Activated T-helper 1 cell treated with Interleukin-2 at 50 U/mL for 16 hours (primary cell): ENCODE measurements around the gene DSCAML1.

Experiments
- DNase-seq: peaks from one replicate; pipeline ENCODE4 v3.0.0-alpha.2; 2020; ENCODE audit warnings: low read depth

Gene DSCAML1

GRCh38 chr11:117720061-117720511, 76.9 kb downstream of the DSCAML1 start:
- DNase-seq = no peak

GRCh38 chr11:117719480-117719879, 77.5 kb downstream of the DSCAML1 start:
- no peak for DNase-seq

DNA sequence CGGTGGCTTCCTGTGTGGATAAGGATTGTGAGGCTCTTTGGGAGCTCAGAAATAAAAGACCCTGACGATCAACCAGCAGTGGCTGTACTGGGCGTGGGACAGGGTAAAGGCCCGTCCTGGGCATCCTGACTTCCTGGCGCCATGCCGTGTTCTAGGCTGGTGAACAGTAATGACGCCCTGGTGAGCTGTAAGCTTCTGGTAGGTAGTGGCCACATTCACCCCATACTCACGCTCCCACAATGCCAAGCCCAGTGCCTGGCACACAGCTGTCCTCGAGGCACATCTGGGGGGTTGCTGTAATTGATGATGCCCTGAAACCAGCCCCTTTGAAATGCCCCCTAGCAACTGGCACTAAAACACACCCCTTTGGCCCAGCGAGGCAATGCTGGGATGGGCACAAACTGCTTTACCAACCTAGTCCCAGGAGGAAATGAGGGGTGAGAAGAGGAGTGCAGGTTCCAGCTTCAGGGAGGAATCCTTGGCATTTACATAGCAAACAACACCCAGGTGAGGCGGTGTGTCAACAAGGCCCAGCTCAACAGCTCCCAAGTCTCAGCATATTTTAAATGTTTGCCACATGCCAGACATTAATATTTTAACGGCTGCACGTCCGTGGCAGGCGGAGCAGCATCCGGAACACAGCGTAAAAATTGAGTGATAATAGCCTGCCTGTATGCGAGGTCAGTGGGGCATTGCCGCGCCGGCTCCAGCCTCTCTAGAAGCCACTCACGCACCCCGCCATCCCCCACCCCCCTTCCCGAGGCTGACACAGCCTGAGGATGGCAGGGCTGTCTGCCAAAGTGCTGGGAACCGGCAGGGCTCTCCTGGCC, 79.3 kb downstream of the DSCAML1 start:
- DNase-seq = no peak

DNA sequence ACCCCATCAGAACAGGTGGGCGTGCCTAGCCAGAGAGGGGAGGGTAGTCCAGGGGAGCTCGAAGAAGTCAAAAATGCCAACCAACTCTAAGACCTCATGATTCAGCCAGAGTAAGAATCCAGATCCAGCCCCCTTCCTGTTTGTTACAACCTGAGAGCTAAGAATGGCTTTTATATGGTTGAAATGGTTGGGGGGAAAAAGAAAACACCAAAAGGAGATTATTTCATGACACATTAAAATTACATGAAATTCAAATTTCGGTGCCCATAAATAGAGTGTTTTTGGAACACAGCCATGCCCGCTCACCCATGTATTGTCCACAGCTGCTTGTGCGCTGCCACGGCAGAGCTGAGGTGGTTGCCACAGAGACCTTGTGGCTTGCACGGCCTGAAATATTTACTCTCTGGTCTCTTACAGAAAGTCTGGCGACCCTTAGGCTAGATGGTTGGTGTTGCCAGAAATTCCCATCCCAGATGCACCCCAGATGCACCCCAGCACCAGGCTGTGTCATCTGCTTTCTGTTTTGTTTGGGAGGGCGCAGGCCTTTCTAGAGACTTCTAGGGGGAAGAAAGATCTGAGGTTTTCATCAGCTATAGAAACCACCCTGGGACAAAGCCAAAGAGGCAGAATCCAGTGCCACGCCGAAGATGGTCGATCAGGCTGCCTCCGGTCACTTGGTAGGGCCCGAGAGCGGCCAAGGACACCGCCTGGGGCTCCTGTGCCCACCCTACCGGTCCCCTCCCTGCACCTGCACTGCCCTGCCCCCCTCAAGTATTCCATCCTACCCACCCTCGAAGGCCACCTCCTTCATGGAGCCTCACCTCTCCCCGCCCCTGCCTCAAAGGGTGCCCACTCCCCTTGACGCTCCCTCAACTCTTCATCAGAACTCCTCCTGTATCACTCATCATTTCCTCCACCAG, 80.2 kb downstream of the DSCAML1 start:
- no peak for DNase-seq

GRCh38 chr11:117715801-117716200, 81.2 kb downstream of the DSCAML1 start:
- DNase-seq = no peak

DNA sequence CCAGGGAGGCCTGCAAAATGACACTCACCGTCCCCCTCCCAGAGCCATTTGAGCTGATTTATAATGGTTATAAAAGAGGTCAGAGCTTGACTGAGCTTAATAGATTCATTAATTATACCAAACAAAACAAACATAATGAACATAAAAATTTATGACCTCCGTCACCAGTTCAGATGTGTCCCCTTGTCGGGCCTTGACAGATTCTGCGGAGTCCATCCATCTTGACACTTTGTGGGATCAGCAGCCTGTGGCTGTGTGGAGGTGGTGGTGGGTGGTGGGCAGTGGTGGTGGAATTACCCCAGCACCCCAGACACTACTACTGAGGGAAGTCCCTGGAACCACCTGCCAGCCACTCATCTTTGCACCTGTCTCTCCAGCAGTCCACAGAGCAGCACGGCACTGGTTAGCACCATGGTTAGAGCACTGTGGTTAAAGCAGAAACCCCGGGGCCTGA, 83.5 kb downstream of the DSCAML1 start:
- DNase-seq = no peak

- no peak for DNase-seq
Measured at GRCh38 chr11:117712530-117712929, 84.5 kb downstream of the DSCAML1 start.

- DNase-seq = no peak
Measured at GRCh38 chr11:117711331-117711730, 85.7 kb downstream of the DSCAML1 start.

DNA sequence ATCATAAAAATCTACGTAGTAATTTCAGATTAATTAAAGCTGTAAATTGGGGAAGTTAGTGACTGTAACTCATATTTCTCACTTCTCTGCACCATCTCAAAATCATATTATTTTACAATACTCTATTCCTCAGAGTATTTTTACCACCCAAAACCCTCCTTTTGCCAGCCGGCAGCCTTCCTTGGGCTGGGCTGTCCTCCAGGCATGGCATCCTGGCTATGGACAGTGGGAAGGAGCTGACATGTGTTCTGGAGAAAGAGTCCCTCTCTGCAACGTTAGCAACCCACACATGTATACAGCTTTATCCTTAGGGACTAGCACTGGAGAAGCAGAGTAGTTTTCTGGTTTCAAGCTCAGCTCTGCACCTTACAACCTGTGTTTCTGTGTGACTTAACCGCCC, 86.8 kb downstream of the DSCAML1 start:
- no peak for DNase-seq

DNA sequence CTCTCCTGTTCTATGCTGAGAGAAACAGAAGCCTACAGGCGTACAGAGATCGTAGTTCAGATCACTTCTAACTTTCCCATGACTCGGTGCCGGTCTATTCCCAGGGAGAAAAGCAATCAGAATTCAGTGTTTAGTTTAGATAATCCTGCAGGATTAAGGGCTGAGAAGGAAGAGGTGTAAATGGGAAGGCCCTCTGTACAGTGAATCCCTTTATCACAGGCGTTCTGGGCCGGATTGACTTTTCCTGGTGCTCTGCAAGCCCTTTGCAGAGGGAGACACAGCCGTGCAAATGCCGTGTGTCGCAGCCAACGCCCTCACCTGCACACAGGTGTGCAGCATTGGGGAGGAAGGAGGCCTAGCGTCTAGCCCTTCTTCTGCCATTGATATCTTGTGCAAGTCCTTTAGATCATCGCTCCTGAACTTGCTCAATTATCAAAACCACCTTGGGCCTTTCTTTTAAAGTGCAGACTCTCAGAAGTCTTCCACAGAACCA, 90.6 kb downstream of the DSCAML1 start:
- DNase-seq = no peak

DNA sequence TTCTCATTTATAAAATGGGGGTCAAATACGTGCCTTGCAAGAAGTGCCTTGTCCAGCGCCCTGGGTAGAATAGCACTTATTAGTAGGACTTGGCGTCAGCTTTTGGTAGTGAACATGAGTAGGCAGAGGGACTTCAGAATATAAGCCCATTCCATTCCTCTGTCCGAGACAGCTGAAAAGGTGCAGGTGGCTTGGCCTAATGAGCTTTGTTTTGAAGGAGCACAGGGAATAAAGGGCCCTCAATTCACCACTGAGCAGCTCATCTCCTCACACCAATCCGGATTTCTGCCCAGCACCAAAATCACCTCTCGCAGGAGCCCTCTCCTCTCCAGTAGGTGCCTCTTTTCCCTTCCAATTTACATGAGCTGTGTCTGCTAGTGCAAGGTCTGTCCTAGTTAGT, 91.2 kb downstream of the DSCAML1 start:
- DNase-seq = no peak

DNA sequence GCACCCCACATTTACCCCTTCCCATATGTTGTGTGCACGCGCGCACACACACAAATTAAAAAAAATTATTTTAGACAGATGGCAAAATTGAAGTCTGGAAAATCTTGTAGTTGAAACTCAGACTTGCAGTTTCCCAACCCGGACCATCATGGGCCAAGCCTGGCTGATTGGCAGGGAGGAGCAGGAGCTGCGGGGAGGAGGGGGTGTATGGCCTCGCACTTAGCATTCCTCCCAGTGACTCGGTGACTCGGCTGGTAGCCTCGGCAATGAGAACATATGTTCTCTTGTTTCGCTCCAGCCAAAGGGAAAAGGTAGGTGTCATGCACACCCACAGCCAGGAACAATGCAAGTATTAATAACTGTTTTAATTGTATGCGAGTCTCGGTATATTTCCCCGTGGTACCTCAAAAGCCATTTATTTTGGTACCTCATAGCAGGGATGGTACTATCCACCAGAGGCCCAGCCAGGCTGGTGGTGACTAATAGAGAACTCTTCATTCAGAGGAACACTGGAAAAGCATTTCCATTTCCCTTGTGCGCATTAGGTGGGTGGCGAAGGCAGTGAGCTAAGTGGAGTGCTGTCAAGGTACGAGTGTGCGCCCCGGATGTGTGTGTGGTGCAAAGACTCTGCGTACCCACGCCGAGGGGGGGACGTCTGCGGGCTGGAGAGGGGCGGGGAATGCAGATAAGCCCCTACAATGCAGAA, 92.5 kb downstream of the DSCAML1 start:
- DNase-seq = no peak

DNA sequence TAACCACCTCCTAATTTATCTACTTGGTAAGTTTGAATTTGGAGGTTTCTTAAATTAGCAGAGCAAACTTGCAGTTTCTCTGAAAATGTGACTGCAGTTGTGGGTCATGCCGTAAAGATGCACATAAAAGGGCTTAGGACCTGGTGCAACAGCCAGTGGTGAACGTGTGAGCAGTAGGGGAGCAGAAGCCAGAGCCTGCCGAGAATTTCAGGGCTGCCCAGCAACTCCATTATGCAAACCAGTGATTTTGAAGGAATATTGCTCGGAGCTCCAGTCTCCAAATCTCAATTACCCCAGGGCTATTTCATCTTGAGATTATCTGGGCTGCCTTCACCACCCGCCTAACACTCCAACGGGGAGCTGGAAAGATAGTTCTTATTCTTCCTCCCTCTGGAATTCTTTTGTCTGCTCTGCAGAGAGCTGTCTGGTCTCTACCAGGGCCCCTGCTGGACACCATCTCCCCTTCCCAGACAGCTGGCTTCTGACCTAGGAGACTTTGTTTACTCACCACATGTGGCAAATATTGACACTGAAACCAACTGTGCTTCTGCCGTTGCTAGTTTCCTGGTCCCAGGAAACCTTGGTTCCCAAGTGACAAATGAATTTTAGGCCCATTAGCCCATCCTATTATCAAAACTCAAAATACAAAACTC, 93.9 kb downstream of the DSCAML1 start:
- DNase-seq = no peak

- no peak for DNase-seq
Measured at GRCh38 chr11:117701781-117702180, 95.2 kb downstream of the DSCAML1 start.

DNA sequence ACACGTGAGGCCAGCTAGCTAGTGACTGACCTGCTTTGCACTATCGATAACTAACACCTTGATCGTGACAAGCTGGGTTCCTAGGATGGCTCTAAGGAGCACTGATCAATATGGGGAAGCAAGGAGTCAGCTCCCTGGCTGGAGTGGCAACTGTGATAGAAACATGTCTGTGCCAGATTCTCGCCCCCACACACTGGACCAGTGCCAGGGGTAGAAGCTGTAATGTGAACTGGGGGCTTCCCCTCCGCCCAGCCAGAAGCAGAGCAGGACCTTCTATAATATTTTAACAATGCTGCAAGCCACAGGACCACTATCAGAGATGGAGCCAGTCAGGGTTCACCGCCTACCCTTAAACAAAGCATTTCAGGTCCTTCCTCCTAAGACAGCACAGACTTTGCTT, 96.5 kb downstream of the DSCAML1 start:
- no peak for DNase-seq

DNA sequence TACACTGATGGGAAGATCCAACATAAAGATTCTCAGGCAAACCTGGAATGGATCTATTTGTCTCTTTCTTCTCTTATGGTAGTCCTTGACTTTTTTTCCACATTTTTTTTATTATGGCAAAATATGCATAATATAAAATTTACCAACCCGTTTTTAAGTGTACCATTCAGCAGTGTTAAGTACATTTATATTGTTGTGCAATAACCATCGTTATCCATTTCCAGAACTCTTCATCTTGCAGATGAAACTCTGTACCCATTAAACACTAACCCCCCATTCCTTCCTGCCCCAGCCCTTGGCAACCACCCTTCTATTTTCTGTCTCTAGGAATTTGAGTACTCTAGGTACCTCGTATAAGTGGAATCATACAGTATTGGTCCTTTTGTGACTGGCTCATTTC, 99.7 kb downstream of the DSCAML1 start:
- no peak for DNase-seq

- no peak for DNase-seq
Measured at GRCh38 chr11:117696540-117696939, 100.5 kb downstream of the DSCAML1 start.

DNA sequence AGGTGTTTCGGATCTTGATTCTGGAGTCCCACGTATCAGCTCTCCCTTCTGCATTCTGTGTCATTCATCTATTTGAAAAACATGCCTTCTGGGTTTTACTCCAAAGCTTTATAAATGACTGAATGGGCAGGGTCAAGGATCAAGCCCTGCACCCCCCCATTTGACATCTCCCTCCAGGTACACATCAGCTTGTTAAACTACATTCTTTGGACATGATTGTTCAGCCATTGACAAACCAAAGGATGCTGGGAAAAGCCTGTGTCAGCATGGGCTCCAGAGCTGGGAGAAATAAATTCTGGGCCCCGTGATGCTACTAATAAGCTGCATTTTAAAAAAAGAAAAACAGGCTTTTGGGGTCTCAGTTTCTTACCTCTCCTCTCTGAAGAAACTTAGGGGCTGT, 103.7 kb downstream of the DSCAML1 start:
- DNase-seq = no peak

DNA sequence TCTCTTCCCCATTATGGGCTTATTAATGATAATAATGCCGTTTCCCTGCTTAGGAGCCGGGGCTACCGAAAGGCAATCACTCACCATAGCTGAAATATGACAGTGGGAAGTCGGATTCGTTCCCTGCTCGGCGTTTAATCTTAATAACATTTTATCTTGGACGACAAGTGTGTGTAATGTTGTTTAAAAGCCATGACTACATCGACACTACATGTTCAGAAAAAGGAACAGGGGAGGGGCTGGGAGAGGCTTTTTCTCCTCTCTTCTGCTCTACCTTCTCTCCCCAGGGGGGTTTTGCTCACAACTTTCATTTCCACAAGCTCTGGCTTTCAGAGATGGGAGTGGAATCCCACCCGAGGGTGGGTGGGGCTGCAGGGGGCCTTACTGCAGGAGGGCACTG, 105.5 kb downstream of the DSCAML1 start:
- no peak for DNase-seq

- no peak for DNase-seq
Measured at GRCh38 chr11:117691218-117691514, 105.8 kb downstream of the DSCAML1 start.

- no peak for DNase-seq
Measured at GRCh38 chr11:117690484-117691217, 106.4 kb downstream of the DSCAML1 start.
